HepG2 (cell line): ENCODE results near the gene OR2L2. TPM values are rescaled to one million over a fixed set of nuclear protein-coding genes. Genes with fewer than 3 reads are reported as not detected.

Experiments
- ATAC-seq: fragments of 200-7000 bp; cut with Tn5 transposase; 3 replicates; pipeline ENCODE4 v1.9.1; 2020; ENCODE audit warnings: mild to moderate bottlenecking, moderate library complexity
- BruUV-seq: library from RNA; stranded (reverse); fragments of 400-500 nt; replicated peaks from 2 replicates; lab custom pipeline; 2021; lab: Mats Ljungman, UMichigan
- CTCF ChIA-PET: fragments of 300-600 bp; formaldehyde crosslinking; extraction: SDS; loops from one replicate; lab custom pipeline; 2021; ENCODE audit warnings: low total read pairs, inconsistent platforms, low intra/inter-chr PET ratio; lab: Yijun Ruan, JAX
- POLR2A ChIA-PET: fragments of 350-600 bp; sonication (Branson Sonifier 250); formaldehyde crosslinking; loops from one replicate; lab custom pipeline; 2020; ENCODE audit warnings: antibody characterized with exemption, inconsistent platforms; lab: Yijun Ruan, JAX
- DNase-seq: peaks from one replicate; pipeline ENCODE4 v3.0.0-alpha.2; 2015; ENCODE audit warnings: low spot score
- FAIRE-seq: peaks from 3 replicates; lab custom pipeline; 2011; peaks lifted over from hg19 to GRCh38; lab: Jason Lieb, UNC
- H2AFZ ChIP-seq: one replicate; pipeline ENCODE4 v1.6.1; 2011; ENCODE audit warnings: low read length, inconsistent platforms
- H3K27ac ChIP-seq: fragments of 300-600 bp; 3 replicates; pipeline ENCODE4 v1.8.0; 2011; ENCODE audit warnings: mixed run types, mild to moderate bottlenecking, mixed read lengths, low read length, inconsistent platforms; ENCODE audit not compliant: insufficient read depth; ENCODE audit errors: extremely low read length
- H3K27me3 ChIP-seq, 2 experiments: fragments of 200-600 bp in 1 of 2; 2 replicates in 1 of 2; 3 replicates in 1 of 2; pipeline versions ENCODE4 v1.6.0 to v1.8.0; 2011; ENCODE audit warnings: low read length in 2 of 2, mild to moderate bottlenecking in 2 of 2, moderate library complexity in 2 of 2, inconsistent platforms in 1 of 2; ENCODE audit not compliant: insufficient read depth in 2 of 2, control insufficient read depth in 1 of 2
- H3K36me3 ChIP-seq, 2 experiments: fragments of 200-600 bp in 1 of 2; replicated peaks in 1 of 2; 2 replicates in 1 of 2; 3 replicates in 1 of 2; pipeline versions ENCODE4 v1.5.1 to v1.8.0; 2011; ENCODE audit warnings: low read length in 2 of 2, inconsistent platforms in 1 of 2; ENCODE audit not compliant: insufficient read depth in 2 of 2, control insufficient read depth in 1 of 2
- H3K4me1 ChIP-seq: 2 replicates; pipeline ENCODE4 v1.5.1; 2012; ENCODE audit warnings: low read length, inconsistent platforms; ENCODE audit not compliant: insufficient read depth
- H3K4me2 ChIP-seq: 2 replicates; pipeline ENCODE4 v1.6.0; 2011; ENCODE audit warnings: low read depth, low read length, inconsistent platforms
- H3K4me3 ChIP-seq, 3 experiments: fragments of 200-600 bp in 1 of 3; sonication (generic), shearing (Covaris generic) in 1 of 3; replicated peaks in 1 of 3; 2 replicates each; pipeline ENCODE4 v1.5.1; 2011 to 2016; ENCODE audit warnings: low read length in 3 of 3, inconsistent platforms in 2 of 3, low read depth in 2 of 3, mild to moderate bottlenecking in 2 of 3, control low read depth in 1 of 3, mixed read lengths in 1 of 3; ENCODE audit not compliant: insufficient read depth in 1 of 3
- H3K79me2 ChIP-seq: one replicate; pipeline ENCODE4 v1.6.1; 2011; ENCODE audit warnings: low read length, inconsistent platforms; ENCODE audit not compliant: insufficient read depth
- H3K9ac ChIP-seq: 2 replicates; pipeline ENCODE4 v1.6.0; 2011; ENCODE audit warnings: mild to moderate bottlenecking, low read depth, low read length, inconsistent platforms; ENCODE audit not compliant: insufficient read depth
- H3K9me3 ChIP-seq: 2 replicates; pipeline ENCODE4 v1.5.1; 2012; ENCODE audit warnings: mild to moderate bottlenecking, low read length
- H4K20me1 ChIP-seq: 2 replicates; pipeline ENCODE4 v1.6.0; 2011; ENCODE audit warnings: inconsistent platforms, mild to moderate bottlenecking, low read length, moderate library complexity; ENCODE audit not compliant: insufficient read depth
- BCL6 ChIP-seq: IDR thresholded peaks from 2 replicates; pipeline ENCODE4 v1.6.1; 2016; ENCODE audit warnings: missing genetic modification reagents, missing compliant biosample characterization
- EZH2 ChIP-seq: conservative IDR thresholded peaks from 2 replicates; pipeline ENCODE4 v1.6.1; 2012; ENCODE audit warnings: mild to moderate bottlenecking, low read depth, low read length, moderate library complexity
- FOXC1 ChIP-seq: sonication (generic); formaldehyde crosslinking; IDR thresholded peaks from 2 replicates; pipeline ENCODE4 v1.8.0; 2022; ENCODE audit warnings: mild to moderate bottlenecking, missing genetic modification reagents, borderline replicate concordance
- GPN1 ChIP-seq: sonication (generic); formaldehyde crosslinking; IDR thresholded peaks from 2 replicates; pipeline ENCODE4 v1.5.1; 2020; ENCODE audit warnings: missing genetic modification reagents, borderline replicate concordance
- HDAC6 ChIP-seq: fragments of 200-600 bp; sonication (generic); IDR thresholded peaks from 2 replicates; pipeline ENCODE4 v1.7.0; 2017; ENCODE audit warnings: mild to moderate bottlenecking, antibody characterized with exemption, low read length, low read depth
- MATR3 ChIP-seq: sonication (generic); formaldehyde crosslinking; IDR thresholded peaks from 2 replicates; pipeline ENCODE4 v1.4.0; 2020; ENCODE audit warnings: missing genetic modification reagents
- REXO4 ChIP-seq: sonication (generic); formaldehyde crosslinking; IDR thresholded peaks from 2 replicates; pipeline ENCODE4 v1.8.0; 2022; ENCODE audit warnings: missing genetic modification reagents, mild to moderate bottlenecking, borderline replicate concordance
- SIX1 ChIP-seq: sonication (generic); formaldehyde crosslinking; IDR thresholded peaks from 2 replicates; pipeline ENCODE4 v1.4.0; 2020; ENCODE audit warnings: missing genetic modification reagents, borderline replicate concordance
- THAP11 ChIP-seq: IDR thresholded peaks from 2 replicates; pipeline ENCODE4 v1.6.1; 2016; ENCODE audit warnings: missing biosample characterization, missing genetic modification reagents
- ZFP1 ChIP-seq: IDR thresholded peaks from 2 replicates; pipeline ENCODE4 v1.6.1; 2016
- ZNF562 ChIP-seq: sonication (generic); formaldehyde crosslinking; IDR thresholded peaks from 2 replicates; pipeline ENCODE4 v1.8.0; 2022; ENCODE audit warnings: missing genetic modification reagents, borderline replicate concordance
- ZNF674 ChIP-seq: sonication (generic); formaldehyde crosslinking; IDR thresholded peaks from 2 replicates; pipeline ENCODE4 v1.5.0; 2020; ENCODE audit warnings: low read depth, mild to moderate bottlenecking, missing genetic modification reagents
- ZNF83 ChIP-seq: sonication (generic); formaldehyde crosslinking; IDR thresholded peaks from 2 replicates; pipeline ENCODE4 v1.4.0; 2020; ENCODE audit warnings: missing genetic modification reagents, mild to moderate bottlenecking, borderline replicate concordance
- WGBS: methylation state at CpG from one replicate; pipeline ENCODE4 v1.1.6; 2017; ENCODE audit warnings: low lambda C conversion rate; 5-methylcytosine and 5-hydroxymethylcytosine counted together
- in situ Hi-C: cut with HindIII; loops from 2 replicates; pipeline ENCODE4 v1.10.0; 2017; ENCODE audit warnings: low pct_unique_long_range_greater_than_20kb; ENCODE audit not compliant: extremely low pct_ligation_motif_present
- intact Hi-C: fragments of 100-400 bp; cut with micrococcal nuclease; formaldehyde crosslinking; loops from one replicate; pipeline ENCODE4 v1.10.0; 2022; ENCODE audit not compliant: unreplicated experiment
- polyA plus RNA-seq, 8 experiments: library from polyadenylated mRNA; depleted of rRNA in 3 of 8; stranded (reverse) in 7 of 8; unstranded in 1 of 8; fragments of >200 nt; fragmentation: Illumina TruSeq in 4 of 8; extraction: Trizol in 4 of 8; gene quantifications; 2 replicates each; pipeline versions ENCODE4 v1.2.1 to v1.2.3, GENCODE V29; 2011 to 2016; ENCODE audit warnings: low read depth in 4 of 8, missing spikeins in 1 of 8, mixed read lengths in 1 of 8; ENCODE audit not compliant: insufficient read depth in 1 of 8
- total RNA-seq, 5 experiments: library from RNA; depleted of rRNA; stranded (reverse); fragments of >200 nt; fragmentation: Illumina TruSeq; extraction: Trizol; gene quantifications; 2 replicates each; pipeline ENCODE4 v1.2.3, GENCODE V29; 2016; ENCODE audit warnings: low read depth in 1 of 5
- TF ChIP-seq, protein P1 (sequence below): IDR thresholded peaks from 2 replicates; pipeline ENCODE4 v1.6.1; 2012; ENCODE audit warnings: low read length, improper control_type of control experiment
- TF ChIP-seq, protein P2 (sequence below): sonication (generic); formaldehyde crosslinking; IDR thresholded peaks from 2 replicates; pipeline ENCODE4 v1.4.0; 2020; ENCODE audit warnings: missing genetic modification reagents, low read depth, mild to moderate bottlenecking, borderline replicate concordance
- TF ChIP-seq, protein P3 (sequence below): sonication (generic); formaldehyde crosslinking; IDR thresholded peaks from 2 replicates; pipeline ENCODE4 v1.5.1; 2020; ENCODE audit warnings: mild to moderate bottlenecking, missing genetic modification reagents, moderate library complexity
- TF ChIP-seq, protein P4 (sequence below): sonication (generic); formaldehyde crosslinking; conservative IDR thresholded peaks from 2 replicates; pipeline ENCODE4 v1.4.0; 2020; ENCODE audit warnings: missing genetic modification reagents
- TF ChIP-seq, protein P5 (sequence below): sonication (generic); formaldehyde crosslinking; IDR thresholded peaks from 2 replicates; pipeline ENCODE4 v1.5.0; 2020; ENCODE audit warnings: missing genetic modification reagents, mild to moderate bottlenecking, borderline replicate concordance

OR2L2 gene
- total and polyA plus RNA-seq, 2 of the 13 experiments (the other 11 are each of a cell fraction or from before 2014, with no cell fraction given) = not detected

DNA sequence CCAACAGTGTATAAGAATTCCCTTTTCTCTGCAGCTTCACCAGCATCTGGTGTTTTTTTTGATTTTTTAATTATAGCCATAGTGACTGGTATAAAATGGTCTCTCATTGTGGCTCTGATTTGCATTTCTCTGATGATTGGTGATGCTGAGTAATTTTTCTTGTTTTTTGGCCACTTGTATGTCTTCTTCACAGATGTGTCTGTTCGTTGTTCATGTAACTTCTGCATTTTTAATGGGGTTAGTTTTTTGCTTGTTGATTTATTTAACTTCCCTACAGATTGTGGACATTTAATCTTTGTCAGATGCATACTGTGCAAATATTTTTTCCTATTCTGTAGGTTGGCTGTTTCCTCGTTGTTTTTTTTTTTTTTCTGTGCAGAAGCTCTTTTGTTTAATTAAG, 36.9 kb upstream of the OR2L2 start:
- Histone ChIP-seq H3K27ac (no peak overlapping the region), H3K27me3 (no peaks in the 10 kb centered on the region), H3K9ac (no peak overlapping the region), H3K36me3 (no peaks in the 10 kb centered on the region), H3K79me2 (no peaks in the 10 kb centered on the region), H3K4me1 (no peaks in the 10 kb centered on the region), H4K20me1 (no peaks in the 10 kb centered on the region), H3K9me3 (peaks cover 78% of the 10 kb centered on the region), H3K4me2 (no peak overlapping the region), H3K4me3 (no peak overlapping the region), H2AFZ (no peak overlapping the region)
- no peak for FAIRE-seq
- DNase-seq = no peak
- BruUV-seq = no TSS peak
- ChIA-PET CTCF (no interaction called here), POLR2A (no interaction called here)
- in situ Hi-C loops (no loop called here), intact Hi-C loops (no loop called here)
- no peak for ATAC-seq
- 2% methylated on average over 2 of the region's 2 CpGs for WGBS
- TF ChIP-seq ZFP1 (CRISPR knock-in tag) (no peak), FOXC1 (CRISPR knock-in tag) (no peak), ZNF562 (CRISPR knock-in tag) (no peak), REXO4 (CRISPR knock-in tag) (no peak), MATR3 (no peak), HDAC6 (no peak), ZNF83 (CRISPR knock-in tag) (no peak), SIX1 (CRISPR knock-in tag) (no peak), BCL6 (CRISPR knock-in tag) (no peak), EZH2 (no peak), ZNF674 (CRISPR knock-in tag) (no peak), GPN1 (CRISPR knock-in tag) (no peak), THAP11 (no peak)
- TF ChIP-seq, protein P1, sequence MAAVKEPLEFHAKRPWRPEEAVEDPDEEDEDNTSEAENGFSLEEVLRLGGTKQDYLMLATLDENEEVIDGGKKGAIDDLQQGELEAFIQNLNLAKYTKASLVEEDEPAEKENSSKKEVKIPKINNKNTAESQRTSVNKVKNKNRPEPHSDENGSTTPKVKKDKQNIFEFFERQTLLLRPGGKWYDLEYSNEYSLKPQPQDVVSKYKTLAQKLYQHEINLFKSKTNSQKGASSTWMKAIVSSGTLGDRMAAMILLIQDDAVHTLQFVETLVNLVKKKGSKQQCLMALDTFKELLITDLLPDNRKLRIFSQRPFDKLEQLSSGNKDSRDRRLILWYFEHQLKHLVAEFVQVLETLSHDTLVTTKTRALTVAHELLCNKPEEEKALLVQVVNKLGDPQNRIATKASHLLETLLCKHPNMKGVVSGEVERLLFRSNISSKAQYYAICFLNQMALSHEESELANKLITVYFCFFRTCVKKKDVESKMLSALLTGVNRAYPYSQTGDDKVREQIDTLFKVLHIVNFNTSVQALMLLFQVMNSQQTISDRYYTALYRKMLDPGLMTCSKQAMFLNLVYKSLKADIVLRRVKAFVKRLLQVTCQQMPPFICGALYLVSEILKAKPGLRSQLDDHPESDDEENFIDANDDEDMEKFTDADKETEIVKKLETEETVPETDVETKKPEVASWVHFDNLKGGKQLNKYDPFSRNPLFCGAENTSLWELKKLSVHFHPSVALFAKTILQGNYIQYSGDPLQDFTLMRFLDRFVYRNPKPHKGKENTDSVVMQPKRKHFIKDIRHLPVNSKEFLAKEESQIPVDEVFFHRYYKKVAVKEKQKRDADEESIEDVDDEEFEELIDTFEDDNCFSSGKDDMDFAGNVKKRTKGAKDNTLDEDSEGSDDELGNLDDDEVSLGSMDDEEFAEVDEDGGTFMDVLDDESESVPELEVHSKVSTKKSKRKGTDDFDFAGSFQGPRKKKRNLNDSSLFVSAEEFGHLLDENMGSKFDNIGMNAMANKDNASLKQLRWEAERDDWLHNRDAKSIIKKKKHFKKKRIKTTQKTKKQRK = no peak
- TF ChIP-seq, protein P2, sequence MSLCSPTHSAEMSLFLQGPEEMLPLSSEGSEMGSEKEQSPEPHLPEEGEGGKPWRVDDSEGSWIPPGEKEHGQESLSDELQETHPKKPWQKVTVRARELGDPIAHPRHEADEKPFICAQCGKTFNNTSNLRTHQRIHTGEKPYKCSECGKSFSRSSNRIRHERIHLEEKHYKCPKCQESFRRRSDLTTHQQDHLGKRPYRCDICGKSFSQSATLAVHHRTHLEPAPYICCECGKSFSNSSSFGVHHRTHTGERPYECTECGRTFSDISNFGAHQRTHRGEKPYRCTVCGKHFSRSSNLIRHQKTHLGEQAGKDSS = no peak
- TF ChIP-seq, protein P3, sequence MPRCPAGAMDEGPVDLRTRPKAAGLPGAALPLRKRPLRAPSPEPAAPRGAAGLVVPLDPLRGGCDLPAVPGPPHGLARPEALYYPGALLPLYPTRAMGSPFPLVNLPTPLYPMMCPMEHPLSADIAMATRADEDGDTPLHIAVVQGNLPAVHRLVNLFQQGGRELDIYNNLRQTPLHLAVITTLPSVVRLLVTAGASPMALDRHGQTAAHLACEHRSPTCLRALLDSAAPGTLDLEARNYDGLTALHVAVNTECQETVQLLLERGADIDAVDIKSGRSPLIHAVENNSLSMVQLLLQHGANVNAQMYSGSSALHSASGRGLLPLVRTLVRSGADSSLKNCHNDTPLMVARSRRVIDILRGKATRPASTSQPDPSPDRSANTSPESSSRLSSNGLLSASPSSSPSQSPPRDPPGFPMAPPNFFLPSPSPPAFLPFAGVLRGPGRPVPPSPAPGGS = no peak
- TF ChIP-seq, protein P4, sequence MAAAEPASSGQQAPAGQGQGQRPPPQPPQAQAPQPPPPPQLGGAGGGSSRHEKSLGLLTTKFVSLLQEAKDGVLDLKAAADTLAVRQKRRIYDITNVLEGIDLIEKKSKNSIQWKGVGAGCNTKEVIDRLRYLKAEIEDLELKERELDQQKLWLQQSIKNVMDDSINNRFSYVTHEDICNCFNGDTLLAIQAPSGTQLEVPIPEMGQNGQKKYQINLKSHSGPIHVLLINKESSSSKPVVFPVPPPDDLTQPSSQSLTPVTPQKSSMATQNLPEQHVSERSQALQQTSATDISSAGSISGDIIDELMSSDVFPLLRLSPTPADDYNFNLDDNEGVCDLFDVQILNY (CRISPR knock-in tag) = no peak
- TF ChIP-seq, protein P5, sequence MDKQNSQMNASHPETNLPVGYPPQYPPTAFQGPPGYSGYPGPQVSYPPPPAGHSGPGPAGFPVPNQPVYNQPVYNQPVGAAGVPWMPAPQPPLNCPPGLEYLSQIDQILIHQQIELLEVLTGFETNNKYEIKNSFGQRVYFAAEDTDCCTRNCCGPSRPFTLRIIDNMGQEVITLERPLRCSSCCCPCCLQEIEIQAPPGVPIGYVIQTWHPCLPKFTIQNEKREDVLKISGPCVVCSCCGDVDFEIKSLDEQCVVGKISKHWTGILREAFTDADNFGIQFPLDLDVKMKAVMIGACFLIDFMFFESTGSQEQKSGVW (CRISPR knock-in tag) = no peak
